ENCODE data around the gene CCNQ.

The CCNQ gene

GRCh38 chrX:153622661-153623309, 23.8 kb upstream of the CCNQ start:
- Histone ChIP-seq H3K36me3 (ENCODE audit: control insufficient read depth, insufficient read depth, low read length) (no peaks in the 10 kb centered on the region), H3K9me3 (ENCODE audit: control insufficient read depth, low read length) (no peaks in the 10 kb centered on the region), H3K27me3 (ENCODE audit: control insufficient read depth, insufficient read depth, low read length) (no peaks in the 10 kb centered on the region), H3K4me3 (ENCODE audit: low read depth, low read length) (no peak overlapping the region), H3K79me2 (no peaks in the 10 kb centered on the region), H3K27ac (no peak overlapping the region), H3K4me2 (ENCODE audit: low read length) (no peak overlapping the region), H3K4me1 (no peaks in the 10 kb centered on the region), H2AFZ (no peak overlapping the region), H3K9ac (no peak overlapping the region)
- no peak for TF ChIP-seq CTCF (IDR thresholded peaks at IDR 0.05)

GRCh38 chrX:153621949-153622598, 23.1 kb upstream of the CCNQ start:
- Histone ChIP-seq H3K79me2 (no peaks in the 10 kb centered on the region), H3K27me3 (ENCODE audit: control insufficient read depth, insufficient read depth, low read length) (no peaks in the 10 kb centered on the region), H2AFZ (no peak overlapping the region), H3K36me3 (ENCODE audit: control insufficient read depth, insufficient read depth, low read length) (no peaks in the 10 kb centered on the region), H3K9me3 (ENCODE audit: control insufficient read depth, low read length) (no peaks in the 10 kb centered on the region), H3K9ac (no peak overlapping the region), H3K4me2 (ENCODE audit: low read length) (no peak overlapping the region), H3K4me1 (no peaks in the 10 kb centered on the region), H3K4me3 (ENCODE audit: low read depth, low read length) (no peak overlapping the region), H3K27ac (no peak overlapping the region)
- TF ChIP-seq CTCF (IDR thresholded peaks at IDR 0.05): no peak

- no peaks in the 10 kb centered on the region for H3K27me3 ChIP-seq (ENCODE audit: control insufficient read depth, insufficient read depth, low read length)
Measured at GRCh38 chrX:153620576-153620975, 21.6 kb upstream of the CCNQ start.

GRCh38 chrX:153614818-153615217, 15.9 kb upstream of the CCNQ start:
- Histone ChIP-seq H3K4me2 (ENCODE audit: low read length) (no peak overlapping the region), H3K36me3 (ENCODE audit: control insufficient read depth, insufficient read depth, low read length) (no peaks in the 10 kb centered on the region), H2AFZ (no peak overlapping the region), H3K4me1 (no peaks in the 10 kb centered on the region), H3K27ac (no peak overlapping the region), H3K79me2 (no peaks in the 10 kb centered on the region), H3K9ac (no peak overlapping the region), H3K27me3 (ENCODE audit: control insufficient read depth, insufficient read depth, low read length) (no peaks in the 10 kb centered on the region), H3K4me3 (ENCODE audit: low read depth, low read length) (no peak overlapping the region), H3K9me3 (ENCODE audit: control insufficient read depth, low read length) (no peaks in the 10 kb centered on the region)
- TF ChIP-seq CTCF (IDR thresholded peaks at IDR 0.05): no peak

More at GRCh38 chrX:153620576-153620975, 21.6 kb upstream of the CCNQ start:
- H3K4me1 ChIP-seq: no peaks in the 10 kb centered on the region
- H3K9me3 ChIP-seq (ENCODE audit: control insufficient read depth, low read length): no peaks in the 10 kb centered on the region
- no peak for TF ChIP-seq CTCF (IDR thresholded peaks at IDR 0.05)
- no peak overlapping the region for H3K27ac ChIP-seq
- H3K79me2 ChIP-seq: no peaks in the 10 kb centered on the region
- no peak overlapping the region for H3K4me2 ChIP-seq (ENCODE audit: low read length)
- no peak overlapping the region for H3K9ac ChIP-seq
- H3K4me3 ChIP-seq (ENCODE audit: low read depth, low read length): no peak overlapping the region
- H2AFZ ChIP-seq: no peak overlapping the region
- H3K36me3 ChIP-seq (ENCODE audit: control insufficient read depth, insufficient read depth, low read length): no peaks in the 10 kb centered on the region

- Histone ChIP-seq H3K4me1 (no peaks in the 10 kb centered on the region), H3K9ac (no peak overlapping the region), H3K4me3 (ENCODE audit: low read depth, low read length) (no peak overlapping the region), H3K9me3 (ENCODE audit: control insufficient read depth, low read length) (no peaks in the 10 kb centered on the region), H3K79me2 (no peaks in the 10 kb centered on the region), H3K27me3 (ENCODE audit: control insufficient read depth, insufficient read depth, low read length) (no peaks in the 10 kb centered on the region), H3K4me2 (ENCODE audit: low read length) (no peak overlapping the region), H3K36me3 (ENCODE audit: control insufficient read depth, insufficient read depth, low read length) (no peaks in the 10 kb centered on the region), H2AFZ (no peak overlapping the region), H3K27ac (no peak overlapping the region)
- TF ChIP-seq CTCF (IDR thresholded peaks at IDR 0.05): no peak
Measured at GRCh38 chrX:153612413-153612812, 13.5 kb upstream of the CCNQ start.
